GM23248 (cell line): ENCODE measurements around the gene ANKRD63.

ENCODE experiments used
- EZH2 ChIP-seq: fragments of 200-600 bp; sonication (generic); IDR thresholded peaks from 2 replicates; pipeline ENCODE4 v1.6.1; 2018; ENCODE audit warnings: antibody characterized with exemption, mild to moderate bottlenecking; ENCODE audit not compliant: insufficient read depth, poor library complexity, severe bottlenecking
- EZH2phosphoT487 ChIP-seq: fragments of 200-600 bp; sonication (generic); IDR thresholded peaks from 2 replicates; pipeline ENCODE4 v1.6.1; 2018; ENCODE audit warnings: antibody characterized with exemption, moderate library complexity, mild to moderate bottlenecking, low read depth; ENCODE audit not compliant: insufficient read depth

GRCh38 chr15:40246496-40247280, 36.2 kb downstream of the ANKRD63 start:
- TF ChIP-seq EZH2 (no peak), EZH2phosphoT487 (no peak)
